GM23338 (cell line): ENCODE data around the gene HSP90AB1. TPM values are rescaled to one million over a fixed set of nuclear protein-coding genes. Genes with fewer than 3 reads are reported as not detected.
A peak's percentile ranks its signal among the peaks of the same experiment; 100 is the strongest.

Experiments
- ATAC-seq: fragments of 200-7000 bp; cut with Tn5 transposase; 3 replicates; pipeline ENCODE4 v1.9.1; 2020
- DNase-seq: peaks from one replicate; pipeline ENCODE4 v3.0.0-alpha.2; 2015; ENCODE audit warnings: low spot score
- H2AFZ ChIP-seq: fragments of 200-600 bp; sonication (generic); 2 replicates; pipeline ENCODE4 v1.8.0; 2016; ENCODE audit warnings: antibody characterized with exemption, mild to moderate bottlenecking, moderate library complexity
- H3F3A ChIP-seq: fragments of 200-600 bp; sonication (generic); replicated peaks from 2 replicates; pipeline ENCODE4 v1.8.0; 2017; ENCODE audit warnings: antibody characterized with exemption, mixed run types, low read depth
- H3K27ac ChIP-seq: fragments of 200-600 bp; sonication (generic); 2 replicates; pipeline ENCODE4 v1.6.1; 2016; ENCODE audit warnings: low read depth
- H3K27me3 ChIP-seq: fragments of 200-600 bp; sonication (generic); 2 replicates; pipeline ENCODE4 v1.8.0; 2016; ENCODE audit warnings: mild to moderate bottlenecking, mixed run types, moderate library complexity; ENCODE audit not compliant: insufficient read depth
- H3K36me3 ChIP-seq: fragments of 200-600 bp; sonication (generic); 2 replicates; pipeline ENCODE4 v1.8.0; 2016; ENCODE audit warnings: mild to moderate bottlenecking; ENCODE audit not compliant: insufficient read depth
- H3K4me1 ChIP-seq: fragments of 200-600 bp; sonication (generic); 2 replicates; pipeline ENCODE4 v1.8.0; 2016; ENCODE audit warnings: mild to moderate bottlenecking, moderate library complexity; ENCODE audit not compliant: insufficient read depth
- H3K4me2 ChIP-seq: fragments of 200-600 bp; sonication (generic); 2 replicates; pipeline ENCODE4 v1.7.1; 2017; ENCODE audit warnings: mixed run types
- H3K4me3 ChIP-seq: fragments of 200-600 bp; sonication (generic); 2 replicates; pipeline ENCODE4 v1.6.1; 2016; ENCODE audit warnings: mixed run types
- H3K79me2 ChIP-seq: fragments of 200-600 bp; sonication (generic); replicated peaks from 2 replicates; pipeline ENCODE4 v1.8.0; 2017; ENCODE audit warnings: mild to moderate bottlenecking; ENCODE audit not compliant: insufficient read depth
- H3K9me2 ChIP-seq: fragments of 200-600 bp; sonication (generic); 2 replicates; pipeline ENCODE4 v1.8.0; 2017; ENCODE audit not compliant: insufficient read depth
- H4K20me1 ChIP-seq: fragments of 200-600 bp; sonication (generic); replicated peaks from 2 replicates; pipeline ENCODE4 v1.8.0; 2017; ENCODE audit warnings: mild to moderate bottlenecking; ENCODE audit not compliant: insufficient read depth
- H3K27ac Mint-ChIP-seq: 2 replicates; pipeline ENCODE4 v1.8.0; 2020; ENCODE audit warnings: inconsistent platforms, mild to moderate bottlenecking, moderate library complexity, mixed read lengths
- H3K27me3 Mint-ChIP-seq: 3 replicates; pipeline ENCODE4 v1.8.0; 2022; ENCODE audit warnings: low read depth, mild to moderate bottlenecking, moderate library complexity, mixed read lengths, inconsistent platforms; ENCODE audit not compliant: insufficient read depth, poor library complexity
- H3K36me3 Mint-ChIP-seq: 3 replicates; pipeline ENCODE4 v1.8.0; 2021; ENCODE audit warnings: low read depth, mild to moderate bottlenecking, inconsistent platforms, moderate library complexity, mixed read lengths
- H3K4me1 Mint-ChIP-seq: 3 replicates; pipeline ENCODE4 v1.8.0; 2020; ENCODE audit warnings: mild to moderate bottlenecking, inconsistent platforms, mixed read lengths
- H3K4me3 Mint-ChIP-seq: 3 replicates; pipeline ENCODE4 v1.8.0; 2021; ENCODE audit warnings: moderate library complexity, mild to moderate bottlenecking, inconsistent platforms, mixed read lengths
- H3K9me3 Mint-ChIP-seq: 3 replicates; pipeline ENCODE4 v1.8.0; 2020; ENCODE audit warnings: moderate library complexity, mild to moderate bottlenecking, inconsistent platforms, mixed read lengths
- EZH2 ChIP-seq: fragments of 200-600 bp; sonication (generic); IDR thresholded peaks from one replicate; pipeline ENCODE4 v1.8.0; 2017; ENCODE audit warnings: antibody characterized with exemption, mild to moderate bottlenecking, low read depth; ENCODE audit not compliant: unreplicated experiment
- JUNB ChIP-seq: IDR thresholded peaks from one replicate; pipeline ENCODE4 v1.6.1; 2016; ENCODE audit warnings: antibody characterized with exemption; ENCODE audit not compliant: unreplicated experiment
- NANOG ChIP-seq: IDR thresholded peaks from 2 replicates; pipeline ENCODE4 v1.6.1; 2016; ENCODE audit warnings: antibody characterized with exemption, borderline replicate concordance
- POLR2AphosphoS5 ChIP-seq: IDR thresholded peaks from 2 replicates; pipeline ENCODE4 v1.6.1; 2016; ENCODE audit warnings: antibody characterized with exemption, low read depth
- STAT1 ChIP-seq: IDR thresholded peaks from one replicate; pipeline ENCODE4 v1.6.1; 2016; ENCODE audit warnings: antibody characterized with exemption; ENCODE audit not compliant: unreplicated experiment
- ZNF114 ChIP-seq: fragments of 250-450 bp; sonication (Bioruptor Pico); IDR thresholded peaks from 2 replicates; pipeline ENCODE4 v1.5.0; 2020; ENCODE audit warnings: mild to moderate bottlenecking, moderate library complexity
- polyA plus RNA-seq: library from polyadenylated mRNA; unstranded; fragments of >200 nt; fragmentation: Nextera tagmentation; extraction: Ambion mirVana; gene quantifications from 2 replicates; pipeline ENCODE4 v1.2.1, GENCODE V29; 2016
- total RNA-seq: library from RNA; depleted of rRNA; stranded (reverse); fragments of >200 nt; shearing (Covaris generic); gene quantifications from 2 replicates; pipeline ENCODE4 v1.2.3, GENCODE V29; 2014
- TF ChIP-seq, protein P1 (sequence below), 2 experiments: fragments of 200-600 bp in 1 of 2; sonication (generic) in 1 of 2; conservative IDR thresholded peaks; 2 replicates each; pipeline versions ENCODE4 v1.5.1 to v1.6.1; 2016 to 2017; ENCODE audit warnings: antibody characterized with exemption in 2 of 2, low read depth in 2 of 2, mild to moderate bottlenecking in 2 of 2, moderate library complexity in 1 of 2
- TF ChIP-seq, protein P2 (sequence below): IDR thresholded peaks from 2 replicates; pipeline ENCODE4 v1.6.1; 2016; ENCODE audit warnings: antibody characterized with exemption
- TF ChIP-seq, protein P3 (sequence below): IDR thresholded peaks from one replicate; pipeline ENCODE4 v1.6.1; 2018; ENCODE audit warnings: antibody characterized with exemption; ENCODE audit not compliant: unreplicated experiment

Gene HSP90AB1
- total and polyA plus RNA-seq, 2 experiments from 2014 or later, result 1,425 to 2,361 TPM

DNA sequence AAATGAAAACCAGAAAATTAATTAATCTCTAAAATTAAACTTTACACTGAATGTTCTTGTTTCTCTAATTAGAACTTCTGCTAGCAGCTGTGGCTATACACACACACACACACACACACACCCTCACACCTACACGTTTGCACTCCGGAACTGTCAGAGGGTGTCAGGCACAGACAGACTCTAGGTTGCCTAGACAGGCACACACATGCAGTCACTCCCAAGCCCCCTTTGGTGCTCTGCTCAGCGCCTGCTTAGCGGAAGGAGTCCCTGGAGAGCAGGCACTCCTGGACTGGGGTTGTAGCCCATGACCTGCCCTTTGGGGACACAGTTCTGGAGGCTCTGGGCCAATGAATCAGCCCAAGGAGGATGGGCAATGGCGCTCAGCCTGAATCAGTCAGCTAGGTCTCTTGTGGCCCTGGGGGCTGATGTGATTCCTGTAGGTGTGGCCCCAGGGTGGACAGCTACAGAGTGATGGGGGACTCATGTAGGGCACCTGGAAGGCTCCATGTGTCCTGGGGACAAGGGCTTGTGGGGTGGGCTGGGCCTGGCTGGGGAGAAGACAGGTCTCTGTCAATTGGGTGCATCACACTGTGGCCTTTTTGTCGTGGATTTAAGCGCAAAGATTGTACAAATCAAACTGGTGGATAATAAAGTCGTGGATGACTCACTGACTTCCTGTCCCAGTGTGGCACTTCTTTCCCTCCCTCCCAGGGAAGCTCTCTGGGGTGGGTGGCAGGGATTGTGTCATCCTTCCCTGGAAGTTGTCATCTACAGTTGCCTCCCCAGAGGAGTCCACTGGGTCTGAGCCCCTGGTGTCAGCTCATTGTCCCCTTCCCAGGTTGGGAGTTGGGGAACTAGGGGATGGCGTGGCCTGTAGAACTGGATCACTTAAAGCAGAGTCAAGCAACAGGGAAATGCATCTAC, 32.1 kb downstream of the HSP90AB1 start:
- Mint-ChIP-seq H3K36me3 (no peaks in the 10 kb centered on the region), H3K9me3 (no peaks in the 10 kb centered on the region), H3K27me3 (peaks cover 34% of the 10 kb centered on the region), H3K27ac (no peak overlapping the region), H3K4me1 (peaks cover 6% of the 10 kb centered on the region), H3K4me3 (no peak overlapping the region)
- Histone ChIP-seq H3K27me3 (peaks cover 35% of the 10 kb centered on the region), H2AFZ (no peak overlapping the region), H4K20me1 (no peaks in the 10 kb centered on the region), H3K4me2 (no peak overlapping the region), H3K4me1 (no peaks in the 10 kb centered on the region), H3K9me2 (no peaks in the 10 kb centered on the region), H3K36me3 (no peaks in the 10 kb centered on the region), H3K4me3 (no peak overlapping the region), H3K79me2 (no peaks in the 10 kb centered on the region), H3K27ac (no peak overlapping the region), H3F3A (0 out of 2 replicates have a peak, but pooled peaks cover 8% of the 10 kb centered on the region)
- DNase-seq (no peak), ATAC-seq (no peak)
- TF ChIP-seq NANOG, result no peak

DNA sequence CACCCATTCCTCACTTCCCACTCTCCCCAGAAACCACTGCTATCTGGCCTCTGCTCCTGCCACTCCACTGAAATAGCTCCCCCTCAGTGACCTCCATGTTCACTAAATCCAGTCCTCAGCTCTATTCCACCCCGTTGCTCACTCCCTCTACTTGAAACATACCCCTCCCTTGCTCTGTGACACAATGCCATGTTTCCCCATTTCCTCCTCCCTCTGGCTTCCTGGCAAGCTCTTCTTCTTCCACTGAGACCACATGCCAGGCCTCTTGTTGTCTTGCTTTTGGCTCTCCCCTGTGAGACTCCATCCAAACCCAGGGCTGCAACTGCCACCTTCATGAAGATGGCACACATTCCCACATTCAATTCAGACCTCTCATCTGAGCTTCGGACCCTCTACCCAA, 37.2 kb downstream of the HSP90AB1 start:
- Mint-ChIP-seq H3K9me3 (no peaks in the 10 kb centered on the region; the same call in 2 of the 3 replicates), H3K4me1 (peaks cover 7% of the 10 kb centered on the region), H3K36me3 (no peaks in the 10 kb centered on the region; the same call in 2 of the 3 replicates), H3K4me3 (no peak overlapping the region), H3K27ac (no peak overlapping the region), H3K27me3 (peaks cover 17% of the 10 kb centered on the region)
- DNase-seq (no peak), ATAC-seq (peak; percentile 18; the same call in 2 of the 3 replicates)
- Histone ChIP-seq H3K4me2 (no peak overlapping the region), H4K20me1 (no peaks in the 10 kb centered on the region), H3K4me3 (no peak overlapping the region), H3K27me3 (0 out of 2 replicates have a peak, but pooled peaks cover 5% of the 10 kb centered on the region), H3K36me3 (no peaks in the 10 kb centered on the region), H3K27ac (no peak overlapping the region), H2AFZ (no peak overlapping the region), H3K79me2 (no peaks in the 10 kb centered on the region), H3F3A (no peaks in the 10 kb centered on the region), H3K9me2 (no peaks in the 10 kb centered on the region), H3K4me1 (no peaks in the 10 kb centered on the region)
- TF ChIP-seq STAT1 (no peak), EZH2 (no peak), JUNB (no peak), POLR2AphosphoS5 (no peak), NANOG (no peak), ZNF114 (CRISPR knock-in tag) (no peak)
- TF ChIP-seq, protein P1, sequence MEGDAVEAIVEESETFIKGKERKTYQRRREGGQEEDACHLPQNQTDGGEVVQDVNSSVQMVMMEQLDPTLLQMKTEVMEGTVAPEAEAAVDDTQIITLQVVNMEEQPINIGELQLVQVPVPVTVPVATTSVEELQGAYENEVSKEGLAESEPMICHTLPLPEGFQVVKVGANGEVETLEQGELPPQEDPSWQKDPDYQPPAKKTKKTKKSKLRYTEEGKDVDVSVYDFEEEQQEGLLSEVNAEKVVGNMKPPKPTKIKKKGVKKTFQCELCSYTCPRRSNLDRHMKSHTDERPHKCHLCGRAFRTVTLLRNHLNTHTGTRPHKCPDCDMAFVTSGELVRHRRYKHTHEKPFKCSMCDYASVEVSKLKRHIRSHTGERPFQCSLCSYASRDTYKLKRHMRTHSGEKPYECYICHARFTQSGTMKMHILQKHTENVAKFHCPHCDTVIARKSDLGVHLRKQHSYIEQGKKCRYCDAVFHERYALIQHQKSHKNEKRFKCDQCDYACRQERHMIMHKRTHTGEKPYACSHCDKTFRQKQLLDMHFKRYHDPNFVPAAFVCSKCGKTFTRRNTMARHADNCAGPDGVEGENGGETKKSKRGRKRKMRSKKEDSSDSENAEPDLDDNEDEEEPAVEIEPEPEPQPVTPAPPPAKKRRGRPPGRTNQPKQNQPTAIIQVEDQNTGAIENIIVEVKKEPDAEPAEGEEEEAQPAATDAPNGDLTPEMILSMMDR (conservative IDR thresholded peaks at IDR 0.05; ENCODE audit: low read depth in 2 of 2), result no peak
- TF ChIP-seq, protein P2, sequence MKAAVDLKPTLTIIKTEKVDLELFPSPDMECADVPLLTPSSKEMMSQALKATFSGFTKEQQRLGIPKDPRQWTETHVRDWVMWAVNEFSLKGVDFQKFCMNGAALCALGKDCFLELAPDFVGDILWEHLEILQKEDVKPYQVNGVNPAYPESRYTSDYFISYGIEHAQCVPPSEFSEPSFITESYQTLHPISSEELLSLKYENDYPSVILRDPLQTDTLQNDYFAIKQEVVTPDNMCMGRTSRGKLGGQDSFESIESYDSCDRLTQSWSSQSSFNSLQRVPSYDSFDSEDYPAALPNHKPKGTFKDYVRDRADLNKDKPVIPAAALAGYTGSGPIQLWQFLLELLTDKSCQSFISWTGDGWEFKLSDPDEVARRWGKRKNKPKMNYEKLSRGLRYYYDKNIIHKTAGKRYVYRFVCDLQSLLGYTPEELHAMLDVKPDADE, result no peak
- TF ChIP-seq, protein P3, sequence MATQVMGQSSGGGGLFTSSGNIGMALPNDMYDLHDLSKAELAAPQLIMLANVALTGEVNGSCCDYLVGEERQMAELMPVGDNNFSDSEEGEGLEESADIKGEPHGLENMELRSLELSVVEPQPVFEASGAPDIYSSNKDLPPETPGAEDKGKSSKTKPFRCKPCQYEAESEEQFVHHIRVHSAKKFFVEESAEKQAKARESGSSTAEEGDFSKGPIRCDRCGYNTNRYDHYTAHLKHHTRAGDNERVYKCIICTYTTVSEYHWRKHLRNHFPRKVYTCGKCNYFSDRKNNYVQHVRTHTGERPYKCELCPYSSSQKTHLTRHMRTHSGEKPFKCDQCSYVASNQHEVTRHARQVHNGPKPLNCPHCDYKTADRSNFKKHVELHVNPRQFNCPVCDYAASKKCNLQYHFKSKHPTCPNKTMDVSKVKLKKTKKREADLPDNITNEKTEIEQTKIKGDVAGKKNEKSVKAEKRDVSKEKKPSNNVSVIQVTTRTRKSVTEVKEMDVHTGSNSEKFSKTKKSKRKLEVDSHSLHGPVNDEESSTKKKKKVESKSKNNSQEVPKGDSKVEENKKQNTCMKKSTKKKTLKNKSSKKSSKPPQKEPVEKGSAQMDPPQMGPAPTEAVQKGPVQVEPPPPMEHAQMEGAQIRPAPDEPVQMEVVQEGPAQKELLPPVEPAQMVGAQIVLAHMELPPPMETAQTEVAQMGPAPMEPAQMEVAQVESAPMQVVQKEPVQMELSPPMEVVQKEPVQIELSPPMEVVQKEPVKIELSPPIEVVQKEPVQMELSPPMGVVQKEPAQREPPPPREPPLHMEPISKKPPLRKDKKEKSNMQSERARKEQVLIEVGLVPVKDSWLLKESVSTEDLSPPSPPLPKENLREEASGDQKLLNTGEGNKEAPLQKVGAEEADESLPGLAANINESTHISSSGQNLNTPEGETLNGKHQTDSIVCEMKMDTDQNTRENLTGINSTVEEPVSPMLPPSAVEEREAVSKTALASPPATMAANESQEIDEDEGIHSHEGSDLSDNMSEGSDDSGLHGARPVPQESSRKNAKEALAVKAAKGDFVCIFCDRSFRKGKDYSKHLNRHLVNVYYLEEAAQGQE, result no peak
